HG02623 (cell line): ENCODE data around the gene EP400.
"Not testable (repeated sequence)": the region's sequence is repeated elsewhere in the genome, so short reads cannot be mapped to it uniquely, and the experiment has no call there.

Experiments used
- ATAC-seq: cut with Tn5 transposase; IDR thresholded peaks from one replicate; pipeline ENCODE4 v1.9.1; 2021; ENCODE audit warnings: moderate library complexity; ENCODE audit not compliant: unreplicated experiment

EP400 gene

DNA sequence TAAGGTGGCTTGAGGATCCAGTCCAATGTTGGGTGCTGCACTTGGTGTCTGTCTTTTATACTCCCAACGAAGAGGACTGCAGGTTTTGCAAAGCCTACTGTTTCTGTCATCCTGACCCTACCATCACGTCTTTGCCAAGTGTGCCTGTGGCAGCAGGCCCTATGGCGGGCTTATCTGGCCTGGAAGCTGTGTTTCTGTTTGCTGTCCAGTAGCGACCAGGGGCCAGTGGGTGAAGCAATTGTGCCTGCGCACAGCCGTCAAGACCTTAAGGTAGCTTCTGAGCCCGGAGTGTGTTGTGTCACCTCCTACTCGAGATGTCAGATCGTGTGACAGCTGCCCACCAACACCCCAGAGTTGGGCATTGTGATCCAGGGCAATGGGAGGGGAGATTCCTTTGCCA, 131.7 kb downstream of the EP400 start:
- ATAC-seq: no peak

DNA sequence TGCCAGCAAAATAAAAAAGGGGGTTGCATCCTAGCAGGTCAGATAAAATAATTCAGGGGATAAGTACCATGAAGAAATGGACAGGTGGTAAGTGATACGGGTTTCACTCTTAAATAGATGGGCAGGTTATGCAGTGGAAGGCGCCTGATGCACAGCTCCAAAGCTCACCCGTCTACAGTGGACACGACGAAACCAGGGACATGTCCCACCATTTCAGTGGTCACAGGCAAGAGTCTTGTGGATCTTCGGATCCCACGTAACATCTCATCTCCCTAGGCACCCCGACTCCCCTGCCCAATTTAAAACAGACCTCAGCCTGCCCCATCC, 133.8 kb downstream of the EP400 start:
- no peak for ATAC-seq

DNA sequence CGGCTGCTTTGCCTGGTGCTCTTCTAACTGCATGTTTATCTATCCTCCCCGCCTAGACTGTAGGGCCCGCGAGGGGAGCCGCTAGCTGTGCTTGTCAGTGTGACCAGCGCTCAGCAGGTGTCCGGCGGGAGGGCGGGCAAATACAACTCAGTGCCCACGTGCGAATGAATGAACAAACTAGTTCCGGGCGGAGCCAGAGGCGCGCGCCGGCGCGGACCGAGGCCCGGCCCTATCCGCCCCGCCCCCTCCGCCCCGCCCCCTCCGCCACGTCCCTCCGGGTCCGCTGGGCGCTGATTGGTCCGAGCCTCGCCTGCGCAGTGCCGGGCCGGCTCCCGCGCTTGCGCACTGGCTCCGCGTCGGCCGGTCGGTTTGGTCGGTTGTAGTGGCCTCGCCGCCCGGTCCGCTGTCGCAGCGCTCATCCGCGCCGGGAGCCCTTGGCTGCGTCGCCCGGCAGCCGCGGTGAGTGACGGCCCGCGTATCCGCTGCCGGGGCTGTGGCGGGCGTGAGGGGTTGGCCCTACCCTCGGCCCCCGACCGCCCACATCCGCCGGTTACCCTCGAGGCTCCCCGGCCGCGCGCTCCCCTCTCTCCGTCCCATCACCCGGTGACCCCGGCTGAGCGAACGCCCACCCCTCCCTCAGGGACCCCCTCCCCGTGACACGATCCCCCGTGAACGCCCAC, 134.3 kb downstream of the EP400 start:
- peak; percentile 90 for ATAC-seq

DNA sequence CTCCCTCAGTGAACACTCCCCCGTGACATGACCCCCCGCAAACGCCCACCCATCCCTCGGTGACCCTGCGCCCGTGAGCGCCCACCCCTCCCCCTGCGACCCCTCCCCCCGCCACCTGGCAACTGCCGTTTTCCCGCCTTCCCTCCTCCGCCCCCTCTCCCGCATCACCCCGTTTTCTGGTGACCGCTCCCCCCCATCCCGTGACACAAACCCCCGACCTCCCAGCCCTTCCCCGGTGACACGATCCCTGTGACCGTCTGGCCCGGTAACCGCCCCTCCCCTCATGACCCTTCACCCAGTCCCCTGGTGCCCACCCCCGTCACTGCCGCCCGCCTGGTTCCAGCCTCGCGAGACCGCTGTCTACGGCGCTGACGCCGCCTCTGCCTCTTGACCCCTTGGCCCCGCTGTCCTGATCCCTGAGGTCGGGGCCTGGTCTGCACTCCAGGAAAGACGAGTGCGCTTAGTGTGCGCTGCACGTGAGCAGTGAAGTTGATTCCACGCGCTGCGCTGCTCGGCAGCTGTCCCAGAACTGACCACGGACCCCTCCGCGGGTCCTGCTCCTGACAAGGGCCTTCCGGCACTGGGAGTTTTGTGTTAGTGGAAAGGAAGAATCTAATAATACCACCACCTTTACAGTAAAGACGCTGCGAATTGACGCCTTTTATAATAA, 135.0 kb downstream of the EP400 start:
- ATAC-seq: no peak

DNA sequence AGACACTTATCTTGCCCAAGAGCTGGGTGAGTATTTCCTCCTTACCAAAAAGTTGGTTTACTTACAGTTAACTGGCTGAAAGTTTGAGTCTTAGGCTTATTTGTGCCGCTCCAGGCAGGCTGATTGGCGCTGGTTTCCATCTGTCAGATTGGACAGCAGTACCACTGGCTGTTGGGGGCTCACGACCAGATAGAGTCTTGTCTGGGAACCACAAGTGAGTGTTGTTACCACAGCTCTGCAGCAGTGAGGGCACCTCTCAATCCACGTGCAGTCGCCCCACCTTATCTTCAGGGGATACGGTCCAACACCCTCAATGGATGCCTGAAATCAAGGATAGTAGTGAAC, 135.5 kb downstream of the EP400 start:
- no peak for ATAC-seq

DNA sequence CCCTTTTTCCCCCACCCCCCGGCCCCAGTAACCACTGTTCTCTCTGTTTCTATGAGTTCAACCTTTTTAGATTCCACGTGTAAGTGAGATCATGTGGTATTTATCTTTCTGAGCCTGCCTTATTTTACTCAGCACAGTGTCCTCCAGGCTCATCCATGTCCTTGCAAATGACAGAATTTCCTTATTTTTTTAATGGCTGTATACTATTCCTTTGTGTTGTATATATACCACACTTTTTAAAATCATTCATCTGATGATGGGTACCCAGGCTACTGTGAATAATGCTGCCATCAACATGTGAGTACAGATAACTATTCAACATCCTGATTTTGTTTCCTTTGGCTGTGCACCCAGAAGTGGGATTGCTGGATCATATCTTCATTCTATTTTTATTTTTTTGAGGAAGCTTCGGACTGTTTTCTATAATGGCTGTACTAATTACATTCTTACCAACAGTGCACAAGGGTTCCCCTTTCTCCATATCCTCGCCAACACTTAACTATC, 139.7 kb downstream of the EP400 start:
- no peak for ATAC-seq

DNA sequence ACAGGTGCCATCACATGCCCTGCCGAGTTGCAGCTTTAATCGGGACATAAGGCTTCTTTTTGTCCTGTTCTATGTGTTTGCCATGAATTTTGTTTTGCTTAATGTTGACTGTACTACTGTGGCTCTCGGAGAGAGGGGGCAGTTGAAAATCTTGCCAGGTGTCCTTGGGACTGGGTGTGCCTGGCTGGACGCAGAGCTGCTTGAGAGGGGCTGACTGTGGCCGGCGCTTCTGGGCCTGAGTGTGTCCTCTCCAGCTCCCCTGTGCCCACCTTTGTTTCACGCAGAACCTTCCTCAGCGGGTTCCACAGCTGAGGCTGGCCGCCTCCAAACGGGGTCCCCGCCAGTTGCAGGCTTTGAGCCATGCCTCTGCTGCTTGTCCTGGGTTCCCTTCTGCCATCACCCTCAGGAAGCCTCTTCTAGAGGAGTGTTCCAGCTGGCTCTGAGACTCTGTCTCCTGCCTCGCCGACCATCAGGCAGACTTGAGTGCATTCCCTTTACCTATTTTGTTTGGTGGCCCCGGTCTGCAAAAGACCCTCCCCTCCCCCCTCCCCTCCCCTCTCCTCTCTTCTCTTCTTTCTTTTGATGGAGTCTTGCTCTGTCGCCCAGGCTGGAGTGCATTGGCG, 144.6 kb downstream of the EP400 start:
- ATAC-seq: no peak

DNA sequence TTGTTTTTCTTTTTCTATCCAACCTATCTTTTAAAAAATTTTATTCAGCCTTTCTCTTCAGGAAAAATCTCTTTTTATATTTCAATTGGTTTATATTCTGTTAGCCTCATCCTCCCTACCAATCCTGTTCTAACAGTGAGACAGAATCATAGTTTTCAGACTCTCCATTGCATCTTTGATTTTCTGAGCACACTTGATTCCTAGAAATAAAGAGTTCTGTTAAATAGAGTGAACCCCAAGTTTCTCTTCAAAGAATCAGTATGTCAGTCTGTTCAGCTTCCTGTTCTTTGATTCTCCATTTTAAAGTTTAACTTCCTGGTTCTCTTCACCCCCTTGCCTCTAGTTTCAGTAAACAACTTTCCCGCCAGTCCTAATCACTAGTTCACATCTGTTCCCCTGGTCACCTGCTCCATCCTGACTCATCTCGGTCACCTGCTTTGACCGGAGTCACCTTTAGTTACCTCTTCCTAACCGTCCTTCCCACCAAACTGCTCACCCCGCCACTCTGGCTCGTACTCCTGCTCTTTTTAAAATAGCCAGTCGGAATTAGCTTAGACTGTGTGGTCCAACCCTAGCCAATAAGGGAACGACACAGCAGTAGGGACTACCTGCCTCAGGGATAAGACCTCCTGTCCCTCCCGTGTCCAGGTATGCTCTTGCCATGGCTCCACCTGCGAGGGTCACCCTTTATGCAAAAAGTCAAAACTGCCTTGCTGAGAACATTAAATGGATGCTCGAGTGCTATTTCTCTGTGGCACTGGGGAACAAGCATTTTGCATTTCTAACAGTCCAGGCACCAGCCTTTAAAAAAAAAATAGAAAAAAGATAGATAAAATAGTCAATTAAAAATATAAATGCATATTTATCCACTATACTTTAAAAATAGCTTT, 146.0 kb downstream of the EP400 start:
- ATAC-seq: no peak

DNA sequence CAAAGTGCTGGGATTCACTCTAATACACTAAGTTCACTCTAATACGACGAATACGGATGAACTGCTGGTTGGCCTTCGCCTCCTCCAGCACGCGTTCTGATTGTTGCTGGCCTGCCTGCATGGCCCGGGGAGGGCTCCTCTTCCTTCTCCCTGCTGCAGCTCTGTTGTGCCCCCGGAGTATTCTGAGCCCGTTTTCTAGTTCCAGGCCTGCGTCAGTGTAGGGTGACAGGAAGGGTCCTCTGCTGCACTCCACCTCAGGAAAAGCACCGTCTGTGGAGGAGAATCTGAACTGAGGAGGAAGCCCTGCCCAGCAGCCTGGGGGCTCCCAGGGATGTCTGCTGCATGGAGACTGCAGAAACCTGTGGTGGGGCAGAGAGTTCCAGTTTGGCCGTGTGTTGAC, 150.0 kb downstream of the EP400 start:
- no peak for ATAC-seq

DNA sequence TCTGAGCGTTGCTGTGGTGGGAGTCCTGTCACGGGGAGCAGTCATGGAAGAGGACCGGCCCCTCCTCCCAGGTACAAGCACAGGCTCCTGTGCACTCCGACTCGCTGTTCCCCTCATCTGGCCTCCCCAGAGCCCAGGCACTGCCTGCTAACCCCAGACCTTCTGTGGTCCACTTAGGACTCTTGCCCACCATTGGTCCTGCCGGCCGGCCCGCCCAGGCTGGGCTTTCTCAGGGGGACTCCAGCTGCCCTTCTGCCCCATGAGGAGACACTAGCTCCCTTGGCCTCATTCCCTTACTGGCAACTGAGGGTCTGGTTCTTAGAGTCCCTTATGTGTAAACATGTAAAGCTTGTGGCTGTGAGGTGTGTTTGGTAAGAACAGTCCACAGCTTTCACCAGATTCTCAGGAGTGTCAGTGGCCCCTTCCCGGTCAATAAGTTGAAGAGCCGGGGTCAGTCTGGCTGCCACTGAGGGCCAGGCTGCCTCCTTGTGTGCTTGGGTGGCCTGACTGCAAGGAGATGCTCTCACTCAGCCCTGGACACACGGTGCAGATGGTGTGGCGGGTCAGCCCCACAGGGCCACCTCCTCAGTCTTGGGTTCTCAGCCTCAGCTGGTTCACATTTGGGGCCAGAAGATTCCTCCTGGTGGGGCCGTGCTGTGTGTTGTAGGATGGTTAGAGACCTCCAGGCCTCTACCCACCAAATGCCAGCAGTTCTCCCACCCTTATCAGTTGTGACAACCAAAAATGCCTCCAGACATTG, 150.7 kb downstream of the EP400 start:
- no peak for ATAC-seq

DNA sequence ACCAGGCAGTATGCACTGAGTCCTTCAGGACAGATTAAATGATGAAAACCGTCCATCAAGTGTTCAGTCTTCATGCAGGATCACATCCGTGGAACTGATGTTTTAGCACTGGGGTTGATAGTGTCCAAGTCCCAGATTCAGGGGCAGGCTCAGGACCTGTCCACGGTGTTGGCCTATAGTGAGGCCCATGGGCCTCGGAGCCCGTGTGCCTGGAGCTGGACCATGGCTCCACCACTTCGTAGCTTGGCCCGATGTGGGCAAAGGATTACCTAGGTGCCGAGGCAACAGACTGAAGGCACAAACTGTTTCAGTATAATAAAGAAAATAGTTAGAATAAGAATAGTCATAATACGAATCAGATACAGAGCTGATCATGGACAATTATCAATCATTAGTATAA, 152.6 kb downstream of the EP400 start:
- no peak for ATAC-seq

DNA sequence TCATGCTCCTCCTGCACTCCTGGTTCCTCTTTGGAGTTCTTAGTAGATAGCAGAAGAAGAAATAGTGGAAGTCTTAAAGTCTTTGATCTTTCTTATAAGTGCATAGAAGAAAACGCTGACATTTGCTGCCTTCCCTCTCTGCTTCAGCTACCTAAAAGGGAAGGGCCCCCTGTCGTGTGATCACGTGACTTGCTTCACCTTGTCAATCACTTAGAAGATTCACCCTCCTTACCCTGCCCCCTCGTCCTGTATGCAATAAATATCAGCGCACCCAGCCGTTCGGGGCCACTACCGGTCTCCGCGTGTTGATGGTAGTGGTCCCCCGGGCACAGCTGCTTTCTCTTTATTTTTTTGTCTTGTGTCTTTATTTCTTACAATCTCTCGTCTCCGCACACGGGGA, 153.3 kb downstream of the EP400 start:
- ATAC-seq: not testable (repeated sequence)

DNA sequence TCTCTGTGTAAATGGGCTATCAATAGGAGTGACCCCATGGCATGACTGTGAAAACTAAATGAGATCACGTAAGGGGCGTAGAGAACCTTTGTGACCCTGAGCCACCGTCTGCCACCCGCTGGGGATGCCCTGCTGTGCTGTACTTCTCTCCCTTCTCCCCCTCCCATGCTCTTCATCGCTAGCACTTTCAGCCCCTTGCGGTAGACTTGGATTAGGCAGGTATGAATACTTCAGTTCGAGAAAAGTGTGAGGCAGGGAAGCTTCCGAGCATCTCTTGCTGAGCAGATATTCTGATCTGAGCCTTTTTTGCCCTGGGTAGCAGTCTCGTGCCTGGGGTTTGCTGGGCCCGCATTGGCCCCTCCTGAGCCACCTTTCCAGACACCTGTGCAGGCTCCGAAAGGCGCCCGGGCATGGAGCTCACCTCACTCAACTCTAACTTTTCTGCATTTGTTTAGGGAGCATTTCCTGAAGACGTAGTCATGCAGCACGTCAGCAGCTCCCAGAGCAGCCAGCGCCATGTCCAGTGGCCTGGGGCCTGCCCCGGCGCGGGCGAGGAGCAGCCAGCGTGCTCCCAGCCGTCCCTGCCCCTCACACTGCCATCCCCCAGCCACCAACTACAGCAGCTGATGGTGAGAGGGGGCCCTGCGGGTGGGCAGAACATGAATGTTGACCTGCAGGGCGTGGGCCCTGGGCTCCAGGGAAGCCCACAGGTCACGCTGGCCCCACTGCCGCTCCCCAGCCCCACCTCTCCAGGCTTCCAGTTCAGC, 154.0 kb downstream of the EP400 start:
- ATAC-seq: no peak

DNA sequence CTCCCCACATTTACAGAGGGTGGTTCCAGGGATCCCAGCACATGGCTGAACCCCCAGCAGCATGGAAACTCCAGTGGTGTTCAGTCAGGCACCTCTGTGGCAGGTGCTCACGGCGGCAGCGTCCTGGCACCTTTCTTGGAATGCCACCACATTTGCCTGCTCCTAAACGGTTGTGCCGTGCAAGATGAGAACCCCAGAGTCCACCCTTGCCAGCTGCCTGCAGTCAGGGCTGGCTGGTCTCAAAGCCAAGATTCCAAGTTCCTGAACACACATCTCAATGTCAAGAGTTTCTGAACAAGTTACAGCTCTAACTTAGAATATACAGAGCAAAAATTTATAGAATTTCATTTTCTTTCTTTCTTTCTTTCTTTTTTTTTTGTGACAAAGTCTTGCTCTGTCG, 155.7 kb downstream of the EP400 start:
- no peak for ATAC-seq

DNA sequence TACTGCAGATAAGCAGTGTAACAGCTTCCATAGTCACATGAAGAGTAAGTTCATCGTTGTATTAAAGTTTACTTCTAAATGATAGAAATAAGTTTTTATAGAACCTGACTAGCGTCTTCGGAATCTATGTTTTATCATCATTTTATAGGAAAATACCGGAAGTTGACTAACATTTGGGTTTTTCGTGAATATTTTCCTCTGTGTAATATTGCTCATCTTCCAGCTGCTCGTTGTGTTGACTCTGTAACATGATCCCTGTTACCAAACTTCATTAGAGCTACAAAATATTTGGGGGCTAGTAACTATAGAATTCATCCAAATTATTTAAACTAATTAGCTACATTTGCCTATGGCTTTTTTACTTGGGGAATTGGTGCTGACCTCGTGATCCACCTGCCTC, 157.2 kb downstream of the EP400 start:
- no peak for ATAC-seq

DNA sequence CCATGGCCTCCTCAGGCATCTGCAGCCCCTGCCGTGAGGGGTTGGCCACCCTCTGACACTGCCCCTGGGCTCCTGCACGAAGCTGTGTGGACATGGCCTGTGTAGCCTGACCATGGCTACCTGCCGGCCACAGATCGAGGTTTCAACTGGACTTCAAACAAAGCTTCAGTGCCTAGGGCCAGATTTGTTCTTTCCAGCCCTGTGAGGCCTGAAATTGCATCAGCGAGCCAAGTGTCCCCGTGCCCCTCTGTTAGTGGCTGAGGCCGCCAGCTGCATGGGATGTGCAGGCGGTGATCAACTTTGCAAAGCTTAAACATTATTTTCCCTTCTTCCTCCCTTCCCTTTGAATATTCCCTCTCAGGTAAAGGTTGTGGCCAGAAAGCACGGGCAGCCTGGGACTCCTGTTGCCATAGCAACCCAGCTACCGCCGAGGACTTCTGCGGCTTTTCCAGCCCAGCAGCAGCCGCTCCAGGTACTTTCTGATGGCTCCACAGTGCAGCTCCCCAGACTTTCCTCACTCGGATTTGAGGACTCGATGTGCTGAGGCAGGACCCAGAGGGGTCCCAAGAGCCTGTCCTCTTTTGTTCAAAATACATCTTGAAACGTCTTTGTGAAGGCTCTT, 158.6 kb downstream of the EP400 start:
- no peak for ATAC-seq

DNA sequence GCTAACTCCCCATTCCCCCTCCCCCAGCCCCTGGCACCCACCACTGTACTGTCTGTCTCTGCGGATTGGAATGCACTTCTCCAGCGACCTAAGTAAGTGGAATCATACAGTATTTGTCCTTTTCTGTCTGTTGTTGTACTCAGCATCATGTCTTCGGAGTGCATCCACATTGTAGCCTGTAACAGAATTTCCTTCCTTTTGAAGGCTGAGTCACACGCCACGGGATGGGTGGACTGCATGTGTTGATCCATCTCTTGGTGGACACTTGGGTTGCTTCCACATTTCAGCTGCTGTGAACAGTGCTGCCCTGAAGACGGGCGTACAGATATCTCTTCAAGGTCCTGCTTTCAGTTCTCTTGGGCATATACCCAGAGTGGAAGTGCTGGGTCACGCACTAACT, 160.0 kb downstream of the EP400 start:
- no peak for ATAC-seq

DNA sequence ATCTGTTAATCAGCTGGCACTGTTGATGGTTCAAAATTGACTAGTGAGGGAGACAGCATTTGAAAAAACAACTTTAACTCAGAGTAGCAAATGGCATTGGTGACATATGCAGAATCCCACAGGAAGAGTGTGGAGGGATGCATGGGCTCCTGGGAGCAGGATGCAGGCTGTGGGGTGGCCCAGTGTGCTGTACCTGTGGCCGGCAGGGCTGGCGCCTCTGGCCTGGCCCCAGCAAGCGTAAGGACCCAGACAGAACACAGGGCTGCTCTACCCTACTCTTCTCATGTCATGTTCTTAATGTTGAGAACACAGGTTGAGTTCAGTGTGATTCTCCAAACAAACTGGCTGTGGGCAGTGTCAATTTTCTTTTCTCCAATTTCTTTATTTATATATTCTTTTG, 160.9 kb downstream of the EP400 start:
- no peak for ATAC-seq

DNA sequence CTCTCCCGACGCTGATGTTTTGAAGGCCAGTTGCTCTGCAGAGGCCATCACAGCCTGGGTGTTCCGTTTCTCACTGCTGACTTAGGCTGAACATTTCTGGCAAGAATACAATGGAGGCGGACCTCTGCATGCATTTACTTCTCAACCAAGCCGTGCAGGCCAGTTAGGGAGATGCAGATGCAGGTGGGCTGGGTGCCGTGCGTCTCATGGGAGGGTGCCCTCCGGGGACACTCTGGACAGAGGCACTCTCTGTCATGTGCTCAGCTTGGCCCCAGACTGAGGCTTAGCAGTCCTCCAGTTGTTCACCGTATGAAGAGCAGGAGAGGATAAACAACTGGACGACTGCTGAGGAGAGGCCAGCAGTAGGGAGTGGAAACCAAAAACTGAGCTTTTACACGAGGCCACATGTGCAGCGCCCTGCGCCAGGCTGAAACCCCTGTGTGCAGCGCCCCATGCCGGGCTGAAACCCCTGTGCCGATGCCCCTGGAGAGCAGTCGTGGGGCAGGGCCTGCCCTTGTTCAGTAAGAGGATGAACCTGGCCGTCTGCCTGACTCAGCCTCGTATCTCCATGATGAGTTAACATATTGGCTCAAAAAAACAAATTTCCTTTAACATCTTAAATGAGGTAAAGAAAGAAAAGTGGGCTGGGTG, 162.0 kb downstream of the EP400 start:
- ATAC-seq: no peak
